OCI-LY1 (cell line): ENCODE measurements around the gene COL9A3.

Experiments used
- H2AFZ ChIP-seq: fragments of 200-600 bp; sonication (generic), shearing (Covaris generic); 2 replicates; pipeline ENCODE4 v1.6.0; 2014; ENCODE audit warnings: antibody characterized with exemption, mild to moderate bottlenecking, low read length
- H3F3A ChIP-seq: fragments of 200-600 bp; sonication (generic), shearing (Covaris generic); 2 replicates; pipeline ENCODE4 v1.6.0; 2014; ENCODE audit warnings: mild to moderate bottlenecking, antibody characterized with exemption, low read length, moderate library complexity; ENCODE audit not compliant: insufficient read depth
- H3K27ac ChIP-seq: fragments of 200-600 bp; sonication (generic); 2 replicates; pipeline ENCODE4 v1.5.1; 2014; ENCODE audit warnings: low read length, mixed run types, mild to moderate bottlenecking, low read depth; ENCODE audit not compliant: poor library complexity, severe bottlenecking
- H3K27me3 ChIP-seq: fragments of 200-600 bp; sonication (generic); 2 replicates; pipeline ENCODE4 v1.6.0; 2014; ENCODE audit warnings: antibody characterized with exemption, mild to moderate bottlenecking, low read length, moderate library complexity; ENCODE audit not compliant: insufficient read depth
- H3K36me3 ChIP-seq: fragments of 200-600 bp; sonication (generic); 2 replicates; pipeline ENCODE4 v1.6.1; 2014; ENCODE audit warnings: mild to moderate bottlenecking, antibody characterized with exemption, low read length, moderate library complexity, mixed read lengths; ENCODE audit not compliant: insufficient read depth
- H3K4me1 ChIP-seq: fragments of 200-600 bp; sonication (generic); 2 replicates; pipeline ENCODE4 v1.5.1; 2014; ENCODE audit warnings: mild to moderate bottlenecking, low read length, moderate library complexity; ENCODE audit not compliant: insufficient read depth, severe bottlenecking
- H3K4me2 ChIP-seq: fragments of 200-600 bp; sonication (generic), shearing (Covaris generic); 2 replicates; pipeline ENCODE4 v1.6.1; 2014; ENCODE audit warnings: low read length
- H3K4me3 ChIP-seq: fragments of 200-600 bp; sonication (generic); 2 replicates; pipeline ENCODE4 v1.5.1; 2014; ENCODE audit warnings: low read length, low read depth, mild to moderate bottlenecking, mixed read lengths; ENCODE audit not compliant: poor library complexity, severe bottlenecking
- H3K79me2 ChIP-seq: fragments of 200-600 bp; shearing (Covaris generic); 2 replicates; pipeline ENCODE4 v1.6.1; 2016; ENCODE audit warnings: mixed run types, low read length, mixed read lengths; ENCODE audit not compliant: insufficient read depth
- H3K9ac ChIP-seq: fragments of 200-600 bp; sonication (generic), shearing (Covaris generic); 2 replicates; pipeline ENCODE4 v1.6.1; 2014; ENCODE audit warnings: mild to moderate bottlenecking, low read length, mixed read lengths
- H3K9me2 ChIP-seq: fragments of 200-600 bp; sonication (generic), shearing (Covaris generic); 2 replicates; pipeline ENCODE4 v1.6.1; 2014; ENCODE audit warnings: low read depth, mild to moderate bottlenecking, low read length, mixed read lengths
- H3K9me3 ChIP-seq: fragments of 200-600 bp; shearing (Covaris generic); 2 replicates; pipeline ENCODE4 v1.6.1; 2014; ENCODE audit warnings: low read length, mixed read lengths
- H4K20me1 ChIP-seq: fragments of 200-600 bp; sonication (generic), shearing (Covaris generic); 2 replicates; pipeline ENCODE4 v1.6.0; 2016; ENCODE audit warnings: mild to moderate bottlenecking, low read length; ENCODE audit not compliant: insufficient read depth
- CTCF ChIP-seq: fragments of 200-600 bp; sonication (generic), shearing (Covaris generic); IDR thresholded peaks from 2 replicates; pipeline ENCODE4 v1.5.1; 2017; ENCODE audit warnings: mild to moderate bottlenecking, antibody characterized with exemption, low read length, moderate library complexity, mixed read lengths
- EZH2 ChIP-seq: fragments of 200-600 bp; sonication (generic), shearing (Covaris generic); IDR thresholded peaks from 2 replicates; pipeline ENCODE4 v1.8.0; 2017; ENCODE audit warnings: borderline replicate concordance, mixed run types, mild to moderate bottlenecking, antibody characterized with exemption, low read length, moderate library complexity, mixed read lengths

COL9A3 gene

GRCh38 chr20:62814060-62814708 is 2.7 kb upstream of the COL9A3 start:
- TF ChIP-seq CTCF (no peak), EZH2 (no peak)

GRCh38 chr20:62814709-62815065 is 2.2 kb upstream of the COL9A3 start:
- no peaks in the 10 kb centered on the region; the same call in 1 of the 2 replicates for H3K27me3 ChIP-seq
- H3K4me1 ChIP-seq, result no peaks in the 10 kb centered on the region
- no peaks in the 10 kb centered on the region for H3K79me2 ChIP-seq
- no peaks in the 10 kb centered on the region for H3K9me3 ChIP-seq
- H2AFZ ChIP-seq, result no peak overlapping the region
- H3K36me3 ChIP-seq, result peaks cover 42% of the 10 kb centered on the region
- no peak overlapping the region for H3K4me2 ChIP-seq
- no peak overlapping the region for H3K9ac ChIP-seq
- H3F3A ChIP-seq, result no peaks in the 10 kb centered on the region
- no peaks in the 10 kb centered on the region for H3K9me2 ChIP-seq
- no peaks in the 10 kb centered on the region for H4K20me1 ChIP-seq
- no peak for TF ChIP-seq EZH2
- no peak for TF ChIP-seq CTCF
- H3K4me3 ChIP-seq, result no peak overlapping the region
- no peak overlapping the region for H3K27ac ChIP-seq

More at GRCh38 chr20:62814060-62814708, 2.7 kb upstream of the COL9A3 start:
- H3F3A ChIP-seq, result no peaks in the 10 kb centered on the region
- no peaks in the 10 kb centered on the region; the same call in 1 of the 2 replicates for H3K27me3 ChIP-seq
- H3K4me3 ChIP-seq, result no peak overlapping the region
- no peaks in the 10 kb centered on the region for H3K9me2 ChIP-seq
- no peaks in the 10 kb centered on the region for H3K79me2 ChIP-seq
- H4K20me1 ChIP-seq, result no peaks in the 10 kb centered on the region
- H3K9ac ChIP-seq, result no peak overlapping the region
- H3K4me2 ChIP-seq, result no peak overlapping the region
- H3K36me3 ChIP-seq, result peaks cover 47% of the 10 kb centered on the region
- H3K27ac ChIP-seq, result no peak overlapping the region
- no peaks in the 10 kb centered on the region for H3K4me1 ChIP-seq
- H2AFZ ChIP-seq, result no peak overlapping the region
- H3K9me3 ChIP-seq, result no peaks in the 10 kb centered on the region

- Histone ChIP-seq H2AFZ (no peak overlapping the region), H3K9me2 (no peaks in the 10 kb centered on the region), H3F3A (no peaks in the 10 kb centered on the region), H3K79me2 (no peaks in the 10 kb centered on the region), H4K20me1 (no peaks in the 10 kb centered on the region), H3K36me3 (peaks cover 35% of the 10 kb centered on the region), H3K9ac (no peak overlapping the region), H3K27me3 (no peaks in the 10 kb centered on the region; the same call in 1 of the 2 replicates), H3K9me3 (no peaks in the 10 kb centered on the region), H3K4me3 (no peak overlapping the region), H3K4me2 (no peak overlapping the region), H3K4me1 (no peaks in the 10 kb centered on the region), H3K27ac (no peak overlapping the region)
- TF ChIP-seq EZH2, result no peak
- TF ChIP-seq CTCF, result no peak
These were observed 1.5 kb upstream of the COL9A3 start for GRCh38 chr20:62815066-62815991.
